Measurements from ENCODE around the gene RBM24.

Gene RBM24

GRCh38 chr6:17339308-17339670, 58.1 kb downstream of the RBM24 start:
- DNase-seq (ENCODE audit: insufficient read length, low spot score) (no peak), FAIRE-seq (no peak)

DNA sequence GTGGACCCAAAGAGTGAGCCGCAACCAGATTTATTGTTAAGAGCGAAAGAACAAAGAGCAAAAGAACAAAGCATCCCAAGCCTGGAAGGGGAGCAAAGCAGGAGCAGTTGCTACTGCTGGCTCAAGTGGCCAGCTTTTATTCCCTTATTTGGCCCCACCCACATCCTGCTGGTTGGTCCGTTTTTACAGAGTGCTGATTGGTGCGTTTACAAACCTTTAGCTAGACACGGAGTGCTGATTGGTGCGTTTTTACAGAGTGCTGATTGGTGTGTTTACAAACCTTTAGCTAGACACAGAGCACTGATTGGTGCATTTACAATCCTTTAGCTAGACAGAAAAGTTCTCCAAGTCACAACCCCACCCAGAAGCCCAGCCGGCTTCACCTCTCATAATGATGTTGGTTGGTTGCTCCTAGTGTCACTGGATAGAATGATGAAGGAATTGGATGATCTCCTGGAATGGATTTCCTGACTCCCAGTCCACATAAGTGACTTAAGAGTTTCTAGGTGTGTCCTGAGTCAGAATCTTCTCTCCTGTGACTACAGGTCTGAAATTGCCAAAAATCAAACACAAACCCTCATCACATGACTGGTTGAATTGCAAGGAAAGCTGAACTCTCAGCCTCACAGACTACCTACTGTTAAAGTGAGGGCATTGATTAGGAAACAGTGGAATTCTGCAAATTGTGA, 60.1 kb downstream of the RBM24 start:
- no peak for FAIRE-seq
- DNase-seq (ENCODE audit: insufficient read length, low spot score) = no peak

DNA sequence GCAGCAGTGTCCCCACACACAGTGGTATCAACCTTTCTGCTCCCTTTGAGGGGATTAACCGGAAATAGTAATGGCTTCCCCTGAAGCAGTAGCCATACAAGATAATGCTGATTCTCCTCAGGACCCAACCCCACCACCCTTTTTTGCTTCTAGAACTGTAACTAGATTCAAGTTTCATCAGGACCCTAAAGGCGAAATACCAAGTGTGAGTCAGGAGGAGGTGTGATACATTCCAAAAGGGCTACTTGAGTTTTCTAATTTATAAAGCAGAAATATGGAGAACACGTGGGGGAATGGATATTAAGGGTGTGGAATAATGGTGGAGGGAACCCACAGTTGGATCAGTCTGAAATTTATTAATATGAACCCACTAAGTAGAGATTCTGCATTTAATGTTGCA, 60.7 kb downstream of the RBM24 start:
- FAIRE-seq (no peak), DNase-seq (ENCODE audit: insufficient read length, low spot score) (no peak)

DNA sequence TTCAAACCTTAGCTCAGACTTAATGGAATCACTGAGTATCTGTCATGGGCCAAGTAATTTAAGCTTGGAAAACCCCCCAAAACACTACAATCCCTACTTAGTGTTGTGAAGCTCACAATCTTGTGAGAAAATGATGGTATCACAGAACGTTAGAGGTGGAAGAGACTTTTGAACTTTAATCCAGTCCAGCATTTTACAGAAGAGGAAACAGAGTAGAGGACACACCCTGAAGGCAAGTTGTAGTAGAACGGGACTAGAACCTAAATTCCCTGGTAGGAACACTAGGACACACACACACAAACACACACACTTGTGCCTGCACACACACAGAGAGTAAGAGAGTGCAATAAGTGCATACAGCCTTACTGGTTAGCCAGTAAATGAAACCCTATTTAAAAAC, 62.1 kb downstream of the RBM24 start:
- FAIRE-seq (no peak), DNase-seq (ENCODE audit: insufficient read length, low spot score) (no peak)
